Cardiac fibroblast (primary cell): ENCODE results near the gene RFX3.

Experiments
- DNase-seq, 2 donors: peaks; one replicate each; pipeline versions ENCODE4 v3.0.0 to v3.0.0-alpha.2; 2010; ENCODE audit warnings: low read depth in 2 of 2
- H3K4me3 ChIP-seq, 2 donors: replicated peaks in 1 of 2; 1 replicate in 1 of 2; 2 replicates in 1 of 2; pipeline ENCODE4 v1.5.1; 2011; ENCODE audit warnings: low read depth in 2 of 2, low read length in 2 of 2, mild to moderate bottlenecking in 2 of 2, moderate library complexity in 1 of 2
- CTCF ChIP-seq: IDR thresholded peaks from one replicate; pipeline ENCODE4 v1.5.1; 2011; ENCODE audit warnings: low read depth, mild to moderate bottlenecking, low read length, inconsistent platforms

Gene RFX3

GRCh38 chr9:3371842-3372241, 154.0 kb downstream of the RFX3 start:
- no peak for TF ChIP-seq CTCF

GRCh38 chr9:3370715-3371114, 155.1 kb downstream of the RFX3 start:
- no peak for DNase-seq
- H3K4me3 ChIP-seq, result no peak overlapping the region
- no peak for TF ChIP-seq CTCF

More at GRCh38 chr9:3371842-3372241, 154.0 kb downstream of the RFX3 start:
- H3K4me3 ChIP-seq, result no peak overlapping the region
- no peak for DNase-seq

GRCh38 chr9:3367185-3367584, 158.6 kb downstream of the RFX3 start:
- no peak for DNase-seq

GRCh38 chr9:3361689-3362392, 164.0 kb downstream of the RFX3 start:
- H3K4me3 ChIP-seq, result no peak overlapping the region
- no peak for TF ChIP-seq CTCF
- no peak for DNase-seq

More at GRCh38 chr9:3367185-3367584, 158.6 kb downstream of the RFX3 start:
- no peak for TF ChIP-seq CTCF
- H3K4me3 ChIP-seq, result no peak overlapping the region

GRCh38 chr9:3361116-3361515, 164.7 kb downstream of the RFX3 start:
- H3K4me3 ChIP-seq, result no peak overlapping the region
- DNase-seq, result no peak
- TF ChIP-seq CTCF, result no peak

- no peak for TF ChIP-seq CTCF
- no peak for DNase-seq
- H3K4me3 ChIP-seq, result no peak overlapping the region
These were observed 165.6 kb downstream of the RFX3 start for GRCh38 chr9:3360245-3360644.

GRCh38 chr9:3359778-3360177, 166.0 kb downstream of the RFX3 start:
- H3K4me3 ChIP-seq, result no peak overlapping the region
- DNase-seq, result no peak
- no peak for TF ChIP-seq CTCF
